Heart right ventricle (tissue), 16 donors: ENCODE results near the gene TRIM42. TPM values are rescaled to one million over a fixed set of nuclear protein-coding genes. Genes with fewer than 3 reads are reported as not detected.
A peak's percentile ranks its signal among the peaks of the same experiment; 100 is the strongest.

Experiments
- ATAC-seq, 8 donors: fragments of 200-7000 bp; cut with Tn5 transposase; one replicate each; pipeline ENCODE4 v1.9.1; 2020; ENCODE audit warnings: mild to moderate bottlenecking in 8 of 8, moderate library complexity in 8 of 8, moderate number of reproducible peaks in 1 of 8
- DNase-seq, 2 donors: peaks; one replicate each; pipeline ENCODE4 v3.0.0-alpha.2; 2020
- H3K27ac ChIP-seq, 10 donors: fragments of 200-600 bp; sonication (generic) in 2 of 10; one replicate each; pipeline versions ENCODE4 v1.5.0 to v1.8.0; 2020 to 2022; ENCODE audit warnings: mild to moderate bottlenecking in 3 of 10
- H3K27me3 ChIP-seq, 7 donors: fragments of 200-600 bp; one replicate each; pipeline ENCODE4 v1.8.0; 2021 to 2022; ENCODE audit warnings: mild to moderate bottlenecking in 2 of 7
- H3K36me3 ChIP-seq, 9 donors: fragments of 200-600 bp; sonication (generic) in 1 of 9; one replicate each; pipeline versions ENCODE4 v1.5.0 to v1.8.0; 2020 to 2022; ENCODE audit warnings: mild to moderate bottlenecking in 2 of 9
- H3K4me1 ChIP-seq, 9 donors: fragments of 200-600 bp; sonication (generic) in 1 of 9; one replicate each; pipeline versions ENCODE4 v1.5.0 to v1.8.0; 2020 to 2022; ENCODE audit warnings: mild to moderate bottlenecking in 4 of 9
- H3K4me3 ChIP-seq, 10 donors: fragments of 200-600 bp; sonication (generic) in 2 of 10; one replicate each; pipeline versions ENCODE4 v1.5.0 to v1.8.0; 2020 to 2022; ENCODE audit warnings: mild to moderate bottlenecking in 7 of 10, moderate library complexity in 2 of 10
- H3K9me3 ChIP-seq, 11 donors: fragments of 200-600 bp in 10 of 11; sonication (generic) in 2 of 11; one replicate each; pipeline versions ENCODE4 v1.5.0 to v1.8.0; 2013 to 2022; ENCODE audit warnings: mild to moderate bottlenecking in 2 of 11, control low read depth in 1 of 11, moderate library complexity in 1 of 11
- WGBS, 2 donors: extraction: QIAGEN DNeasy Blood & Tissue Kit; methylation state at CpG; one replicate each; pipeline ENCODE4 v1.1.7; 2013; ENCODE audit warnings: inconsistent platforms in 1 of 2; 5-methylcytosine and 5-hydroxymethylcytosine counted together
- intact Hi-C, 10 donors: fragments of 100-400 bp; cut with DNase I; formaldehyde crosslinking; loops; one replicate each; pipeline versions ENCODE4 v1.11.1 to v1.14.2; 2022
- polyA plus RNA-seq, 2 donors: library from polyadenylated mRNA; stranded (reverse); fragments of 200-250 nt; gene quantifications; one replicate each; pipeline ENCODE4 v1.2.3, GENCODE V29; 2013
- total RNA-seq, 10 donors: library from RNA; stranded (reverse); fragmentation: NEBNext Ultra II Directional in 3 of 10; extraction: Animal tissue kit (Norgen Biotek cat#: 25700) in 3 of 10; gene quantifications; one replicate each; pipeline versions ENCODE4 v1.2.1 to v1.2.4, GENCODE V29; 2021 to 2023
- TF ChIP-seq, protein P1 (sequence below), 9 donors: fragments of 200-600 bp; sonication (generic) in 2 of 9; IDR thresholded peaks; one replicate each; pipeline versions ENCODE4 v1.5.0 to v1.8.0; 2021 to 2022; ENCODE audit warnings: antibody characterized with exemption in 9 of 9, mild to moderate bottlenecking in 5 of 9, moderate library complexity in 1 of 9
- donor health status: Arrhythmogenic right ventricular cardiomyopathy.
- donor health status: ischemic (EF 13 %, LVEDD 7.1; RV severe dilation, severe dysfunction).
- donor health status: healthy with polysubstance abuse.
- donor health status: DM: no; HTN: yes; CAD: no.
- donor health status: DM: no; HTN: no; CAD: no.
- donor health status: ischemic (EF 25% LVEDD 6.9; RV normal size, moderate dysfunction).
- donor health status: ischemic (EF 25% LVEDD 5.7; RV mildly dilated, moderate dysfunction).
- donor health status: healthy.
- donor health status: DM: yes; HTN: yes; CAD: no.
- donor health status: Ischemic cardiomyopathy.
- donor health status: ischemic (EF 35%, LVEDD 5.7; RV mildly dilated, moderate dysfunction).
- donor health status: nonischemic (EF 11% LVEDD 7.7; RV severe dilation, severe dysfunction).
- donor health status: DM: yes; HTN: yes; CAD: no.
- donor health status: PGD.
- donor health status: ischemic (EF 29% LVEDD 5.4; RV normal size, mild dysfunction).
- donor health status: nonischemic (EF 23%, LVEDD 6.1; RV moderate dilation, normal function).

Gene TRIM42
- total and polyA plus RNA-seq, 12 donors, result not detected

DNA sequence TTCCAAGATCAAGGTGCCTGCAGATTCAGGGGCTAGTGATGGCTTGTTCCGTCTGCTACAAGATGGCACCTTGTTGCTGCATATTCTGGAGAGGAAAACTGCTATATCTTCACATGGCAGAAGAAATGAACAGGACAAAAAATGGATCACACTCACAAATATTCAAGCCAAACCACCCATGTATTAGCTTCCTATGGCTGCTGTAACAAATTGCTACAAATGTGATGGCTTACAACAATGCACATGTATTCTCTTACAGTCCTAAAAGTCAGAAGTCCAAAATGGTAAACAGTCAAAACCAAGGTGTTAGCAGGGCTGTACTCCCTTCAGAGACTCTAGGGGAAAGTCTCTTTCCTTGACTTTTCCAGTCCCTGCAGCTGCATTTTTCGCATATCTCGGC, 55.8 kb downstream of the TRIM42 start:
- DNase-seq (no peak), ATAC-seq (no peak)
- peaks cover 0 to 22% (median 0%) of the 10 kb centered on the region in 7 donors for H3K27me3 ChIP-seq
- H3K9me3 ChIP-seq, result no peaks in the 10 kb centered on the region
- TF ChIP-seq, protein P1, sequence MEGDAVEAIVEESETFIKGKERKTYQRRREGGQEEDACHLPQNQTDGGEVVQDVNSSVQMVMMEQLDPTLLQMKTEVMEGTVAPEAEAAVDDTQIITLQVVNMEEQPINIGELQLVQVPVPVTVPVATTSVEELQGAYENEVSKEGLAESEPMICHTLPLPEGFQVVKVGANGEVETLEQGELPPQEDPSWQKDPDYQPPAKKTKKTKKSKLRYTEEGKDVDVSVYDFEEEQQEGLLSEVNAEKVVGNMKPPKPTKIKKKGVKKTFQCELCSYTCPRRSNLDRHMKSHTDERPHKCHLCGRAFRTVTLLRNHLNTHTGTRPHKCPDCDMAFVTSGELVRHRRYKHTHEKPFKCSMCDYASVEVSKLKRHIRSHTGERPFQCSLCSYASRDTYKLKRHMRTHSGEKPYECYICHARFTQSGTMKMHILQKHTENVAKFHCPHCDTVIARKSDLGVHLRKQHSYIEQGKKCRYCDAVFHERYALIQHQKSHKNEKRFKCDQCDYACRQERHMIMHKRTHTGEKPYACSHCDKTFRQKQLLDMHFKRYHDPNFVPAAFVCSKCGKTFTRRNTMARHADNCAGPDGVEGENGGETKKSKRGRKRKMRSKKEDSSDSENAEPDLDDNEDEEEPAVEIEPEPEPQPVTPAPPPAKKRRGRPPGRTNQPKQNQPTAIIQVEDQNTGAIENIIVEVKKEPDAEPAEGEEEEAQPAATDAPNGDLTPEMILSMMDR (IDR thresholded peaks at IDR 0.05), result no peak
- intact Hi-C loops, result loop anchor here in 2 of 10 donors (10.0 kb wide), 2 partner anchors 179 to 799 kb away; partner anchors contain the start of gene CLSTN2 (in 1 of the 2)
- H3K27ac ChIP-seq, result no peak overlapping the region
- H3K36me3 ChIP-seq, result no peaks in the 10 kb centered on the region
- H3K4me1 ChIP-seq, result no peaks in the 10 kb centered on the region
- no peak overlapping the region for H3K4me3 ChIP-seq
- WGBS, 2 donors, result 55 to 67% methylated on average over 3 of the region's 3 CpGs

DNA sequence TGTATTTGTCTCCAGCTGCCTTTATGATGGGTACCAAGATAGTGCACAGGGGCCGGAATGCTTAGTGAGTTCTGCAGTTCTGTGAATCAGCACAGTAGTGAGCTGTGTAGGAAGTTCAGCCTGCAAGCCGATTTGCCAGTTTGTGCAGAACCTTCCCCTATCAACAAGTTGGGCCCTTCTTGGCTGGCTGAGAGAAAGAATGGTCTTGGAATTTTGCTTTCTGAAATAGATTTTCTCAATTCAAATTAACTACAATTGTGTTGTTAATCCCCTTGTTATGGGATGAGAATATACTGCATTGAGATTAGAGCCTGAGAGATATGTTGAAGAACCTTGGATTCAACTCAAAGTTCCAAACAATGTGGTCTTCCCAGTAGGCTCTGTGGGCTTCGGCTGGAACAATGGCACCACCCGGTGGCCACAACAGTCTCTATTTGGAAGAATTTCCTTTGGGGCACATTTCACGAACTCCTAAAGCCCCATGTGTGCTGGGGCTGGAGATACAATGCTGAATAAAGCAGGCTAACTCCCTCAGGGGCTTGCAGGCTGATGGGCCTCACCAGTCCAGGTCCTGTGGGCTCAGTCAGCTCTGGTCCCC, 59.1 kb downstream of the TRIM42 start:
- WGBS, 2 donors, result 31 to 42% methylated on average over 5 of the region's 5 CpGs
- peaks cover 0 to 14% (median 0%) of the 10 kb centered on the region in 7 donors for H3K27me3 ChIP-seq
- no peaks in the 10 kb centered on the region for H3K4me1 ChIP-seq
- no peaks in the 10 kb centered on the region for H3K9me3 ChIP-seq
- H3K27ac ChIP-seq, result no peak overlapping the region
- no peaks in the 10 kb centered on the region for H3K36me3 ChIP-seq
- H3K4me3 ChIP-seq, result no peak overlapping the region
- TF ChIP-seq, protein P1 (IDR thresholded peaks at IDR 0.05), result peak; percentile 43 to 66 (median 58)
- ATAC-seq (peak in 7 of 8 donors; percentile 58 to 74 (median 64)), DNase-seq (peak; percentile 40 to 67)
- intact Hi-C loops, result loop anchor here in 6 of 10 donors (1.0 to 10.0 kb wide), 7 partner anchors 180 to 802 kb away; partner anchors contain the start of gene CLSTN2 (in 3 of the 6)

DNA sequence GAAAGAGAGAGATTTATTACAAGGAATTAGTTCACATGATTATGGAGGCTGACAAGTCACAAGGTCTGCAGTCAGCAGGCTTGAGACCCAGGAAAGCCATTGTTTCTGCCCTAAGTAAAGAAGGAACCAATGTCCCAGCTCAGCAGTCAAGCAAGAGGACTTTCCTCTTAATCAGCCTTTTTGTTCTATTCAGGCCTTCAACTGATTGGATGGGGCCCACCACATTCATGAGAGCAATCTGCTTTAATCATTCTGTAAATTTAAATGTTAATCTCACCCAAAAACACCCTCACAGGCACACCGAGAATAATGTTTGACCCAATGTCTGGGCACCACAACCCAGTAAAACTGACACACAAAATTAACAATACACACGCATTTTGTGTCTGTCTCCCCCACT, 64.3 kb downstream of the TRIM42 start:
- TF ChIP-seq, protein P1 (IDR thresholded peaks at IDR 0.05), result no peak
- no peak overlapping the region for H3K27ac ChIP-seq
- H3K36me3 ChIP-seq, result no peaks in the 10 kb centered on the region
- peaks cover 0 to 7% (median 0%) of the 10 kb centered on the region in 7 donors for H3K27me3 ChIP-seq
- ATAC-seq (no peak), DNase-seq (no peak)
- peaks cover 0 to 4% (median 0%) of the 10 kb centered on the region in 11 donors for H3K9me3 ChIP-seq
- WGBS, 2 donors, result 83 to 88% methylated on average over 2 of the region's 2 CpGs
- intact Hi-C loops, result no loop called here
- no peaks in the 10 kb centered on the region for H3K4me1 ChIP-seq
- H3K4me3 ChIP-seq, result no peak overlapping the region

DNA sequence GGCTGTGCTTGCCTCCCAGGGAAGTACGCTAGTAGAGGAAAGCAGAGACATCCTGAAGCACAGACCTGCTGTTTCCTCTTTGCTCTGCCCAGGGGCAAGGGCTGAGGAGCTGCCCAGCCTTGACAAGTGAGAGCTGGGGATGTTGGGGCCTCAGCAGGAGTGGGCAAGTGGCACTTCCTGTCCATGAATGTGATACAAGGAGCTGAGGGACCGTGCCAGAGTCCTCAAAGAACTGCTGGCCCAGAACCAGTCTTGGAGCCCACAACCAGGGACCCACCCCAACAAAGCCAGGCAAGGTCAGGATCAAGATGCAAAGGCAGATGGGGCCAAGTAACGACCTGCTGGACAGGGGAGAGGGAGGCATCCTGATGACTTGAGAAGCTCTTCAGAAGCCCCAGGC, 70.3 kb downstream of the TRIM42 start:
- H3K4me1 ChIP-seq, result no peaks in the 10 kb centered on the region
- intact Hi-C loops, result no loop called here
- TF ChIP-seq, protein P1 (IDR thresholded peaks at IDR 0.05), result no peak
- WGBS, 2 donors, result 55 to 58% methylated on average over 3 of the region's 3 CpGs
- H3K27me3 ChIP-seq, result peaks cover 0 to 18% (median 12%) of the 10 kb centered on the region in 7 donors
- H3K36me3 ChIP-seq, result no peaks in the 10 kb centered on the region
- H3K9me3 ChIP-seq, result peaks cover 0 to 4% (median 0%) of the 10 kb centered on the region in 11 donors
- DNase-seq (no peak), ATAC-seq (no peak)
- no peak overlapping the region for H3K4me3 ChIP-seq
- no peak overlapping the region for H3K27ac ChIP-seq
